ENCODE results near the gene USP46. TPM values are rescaled to one million over a fixed set of nuclear protein-coding genes. Genes with fewer than 3 reads are reported as not detected.

Gene USP46
- total RNA-seq, 2 experiments from 2014 or later: 3.8 to 4.6 TPM

DNA sequence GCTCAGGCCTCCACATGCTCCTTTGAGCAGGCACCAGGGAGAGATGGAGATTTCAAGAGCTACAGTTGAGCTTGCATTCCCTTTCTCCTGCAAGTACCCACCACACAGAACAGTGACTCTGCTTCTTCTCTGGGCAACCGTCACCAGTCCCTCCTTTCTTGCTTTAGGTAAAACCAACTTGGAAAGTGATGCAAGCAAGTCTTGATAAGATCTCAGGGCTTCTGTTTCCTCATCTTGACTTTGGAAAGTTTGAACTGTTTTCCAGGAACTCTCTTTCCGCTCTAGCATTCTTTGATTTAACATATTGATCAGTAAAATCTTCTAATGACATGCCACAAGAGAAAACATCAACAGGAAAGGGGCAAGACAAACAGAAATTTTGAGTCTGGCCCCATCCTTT lies 73.7 kb downstream of the USP46 start:
- CTCF ChIA-PET: no interaction called here
- H3K27ac Mint-ChIP-seq: no peak overlapping the region
- DNase-seq (no peak), ATAC-seq (no peak)
- H3K4me1 Mint-ChIP-seq (ENCODE audit: low read depth): peaks cover 17% of the 10 kb centered on the region
- H3K9me3 Mint-ChIP-seq (ENCODE audit: insufficient read depth): no peaks in the 10 kb centered on the region
- no peaks in the 10 kb centered on the region for H3K36me3 Mint-ChIP-seq (ENCODE audit: low read depth)
- no peak overlapping the region for H3K4me3 Mint-ChIP-seq
- H3K27me3 Mint-ChIP-seq (ENCODE audit: low read depth): peaks cover 10% of the 10 kb centered on the region
- POLR2A ChIA-PET: no interaction called here

DNA sequence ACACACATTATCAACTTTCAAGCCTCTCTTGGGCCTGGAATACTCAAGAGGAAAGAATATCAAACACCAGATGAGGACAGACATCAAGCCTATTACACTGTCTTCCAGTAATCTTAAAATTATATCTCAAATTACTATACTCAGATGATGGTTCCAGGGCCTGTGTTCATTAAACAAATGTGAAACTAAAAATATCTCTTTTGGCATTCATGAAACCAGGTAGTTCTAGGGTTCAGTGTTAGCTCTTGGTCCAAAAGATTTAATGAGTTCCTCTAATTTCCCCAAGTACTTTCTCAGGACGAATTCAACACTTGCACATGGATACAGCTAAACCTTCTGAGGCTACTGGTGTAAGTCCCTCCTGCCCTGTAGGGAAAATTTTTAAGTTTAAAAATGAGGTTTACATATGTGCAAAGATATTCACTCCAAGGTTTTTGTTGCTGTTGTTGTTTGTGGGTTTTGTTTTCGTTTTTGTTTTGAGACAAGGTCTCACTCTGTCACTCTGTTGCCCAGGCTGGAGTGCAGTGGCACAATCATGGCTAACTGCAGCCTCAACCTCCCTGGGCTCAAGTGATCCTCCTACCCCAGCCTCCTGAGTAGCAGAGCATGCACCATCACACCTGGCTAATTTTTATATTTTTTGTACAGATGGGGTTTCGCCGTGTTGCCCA lies 79.4 kb downstream of the USP46 start:
- ChIA-PET CTCF (no interaction called here), POLR2A (no interaction called here)
- Mint-ChIP-seq H3K9me3 (ENCODE audit: insufficient read depth) (no peaks in the 10 kb centered on the region), H3K4me3 (no peak overlapping the region), H3K27me3 (ENCODE audit: low read depth) (peaks cover 13% of the 10 kb centered on the region), H3K36me3 (ENCODE audit: low read depth) (no peaks in the 10 kb centered on the region), H3K27ac (no peak overlapping the region), H3K4me1 (ENCODE audit: low read depth) (no peaks in the 10 kb centered on the region)
- no peak for ATAC-seq
- no peak for DNase-seq

DNA sequence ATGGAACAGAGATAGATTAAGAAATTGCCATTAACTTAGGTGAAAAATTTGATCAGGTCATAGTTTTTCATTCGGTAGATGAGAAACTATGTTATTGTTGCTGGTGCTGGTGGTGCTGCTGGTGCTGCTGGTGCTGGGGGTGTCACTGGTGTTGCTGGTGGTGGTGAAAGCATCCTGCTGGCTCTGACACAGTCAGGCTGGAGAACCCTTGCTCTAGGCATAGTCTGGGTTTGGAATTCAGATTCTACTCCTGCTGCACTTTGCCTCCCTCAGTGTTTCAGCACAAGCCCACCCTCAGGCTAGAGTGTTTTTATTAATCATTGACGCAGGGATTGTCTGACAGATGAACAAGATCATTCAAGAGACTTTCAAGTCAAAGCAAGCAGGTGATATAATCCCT lies 80.2 kb downstream of the USP46 start:
- no peak for ATAC-seq

DNA sequence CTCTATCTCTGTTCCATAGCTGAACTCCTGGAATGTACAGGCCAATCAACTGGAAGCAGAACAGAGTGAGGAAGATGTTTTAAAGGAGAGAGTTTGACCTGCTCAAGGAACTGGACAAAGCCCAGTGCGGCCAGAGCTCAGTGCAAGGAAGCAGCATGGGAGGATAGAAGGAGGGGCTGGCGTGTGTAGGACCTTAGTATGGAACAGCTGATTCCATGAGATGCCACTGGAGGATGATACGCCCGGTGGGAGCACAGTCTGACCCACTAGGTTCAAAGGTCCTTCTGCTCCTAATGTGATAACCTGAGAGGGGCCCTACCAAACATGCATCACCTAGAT lies 81.5 kb downstream of the USP46 start:
- Mint-ChIP-seq H3K27ac (no peak overlapping the region), H3K36me3 (ENCODE audit: low read depth) (no peaks in the 10 kb centered on the region), H3K27me3 (ENCODE audit: low read depth) (peaks cover 12% of the 10 kb centered on the region), H3K4me3 (no peak overlapping the region), H3K9me3 (ENCODE audit: insufficient read depth) (no peaks in the 10 kb centered on the region), H3K4me1 (ENCODE audit: low read depth) (no peaks in the 10 kb centered on the region)
- CTCF ChIA-PET: interaction anchor here (1.3 kb wide), 1 partner anchor 10 kb away, joined by 4 read pairs; no protein-coding TSS in a partner anchor
- DNase-seq (no peak), ATAC-seq (no peak)
- POLR2A ChIA-PET: no interaction called here

More for the DNA sequence above, 80.2 kb downstream of the USP46 start:
- no peak for DNase-seq
- Mint-ChIP-seq H3K27me3 (ENCODE audit: low read depth) (peaks cover 13% of the 10 kb centered on the region), H3K4me3 (no peak overlapping the region), H3K36me3 (ENCODE audit: low read depth) (no peaks in the 10 kb centered on the region), H3K9me3 (ENCODE audit: insufficient read depth) (no peaks in the 10 kb centered on the region), H3K27ac (no peak overlapping the region), H3K4me1 (ENCODE audit: low read depth) (no peaks in the 10 kb centered on the region)
- ChIA-PET CTCF (no interaction called here), POLR2A (no interaction called here)

DNA sequence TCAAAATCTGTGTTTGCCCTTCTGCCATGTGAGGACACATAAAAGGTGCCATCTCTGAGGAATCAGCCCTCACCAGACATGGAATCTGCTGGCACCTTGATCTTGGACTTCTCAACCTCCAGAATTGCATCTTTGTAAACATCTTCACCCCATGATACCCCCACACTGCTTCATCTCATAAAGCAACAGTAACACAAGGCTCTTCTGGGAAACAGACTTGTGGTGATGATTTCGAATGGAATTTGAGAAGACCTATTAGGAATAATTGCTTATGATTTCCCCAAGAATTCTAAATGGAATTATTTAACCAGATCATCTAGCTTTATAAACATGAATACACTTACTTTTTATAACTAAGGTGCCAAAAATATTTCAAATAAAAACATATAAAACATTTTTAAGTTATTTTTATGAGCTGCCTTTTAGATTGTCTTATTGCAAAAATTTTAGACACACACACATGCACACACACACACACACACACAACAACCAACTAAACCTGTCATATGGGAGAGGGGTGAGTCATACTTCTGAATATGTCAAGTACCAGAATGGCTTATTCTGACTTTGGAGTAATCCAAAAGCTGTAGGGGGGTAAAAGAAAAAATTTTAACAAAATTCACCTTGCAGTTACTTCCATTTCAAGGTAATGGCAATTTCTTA lies 82.0 kb downstream of the USP46 start:
- ATAC-seq (no peak), DNase-seq (no peak)
- Mint-ChIP-seq H3K4me1 (ENCODE audit: low read depth) (no peaks in the 10 kb centered on the region), H3K27ac (no peak overlapping the region), H3K36me3 (ENCODE audit: low read depth) (no peaks in the 10 kb centered on the region), H3K27me3 (ENCODE audit: low read depth) (peaks cover 12% of the 10 kb centered on the region), H3K4me3 (no peak overlapping the region), H3K9me3 (ENCODE audit: insufficient read depth) (no peaks in the 10 kb centered on the region)
- CTCF ChIA-PET: interaction anchor here (1.3 kb wide), 1 partner anchor 10 kb away, joined by 4 read pairs; no protein-coding TSS in a partner anchor
- POLR2A ChIA-PET: no interaction called here

DNA sequence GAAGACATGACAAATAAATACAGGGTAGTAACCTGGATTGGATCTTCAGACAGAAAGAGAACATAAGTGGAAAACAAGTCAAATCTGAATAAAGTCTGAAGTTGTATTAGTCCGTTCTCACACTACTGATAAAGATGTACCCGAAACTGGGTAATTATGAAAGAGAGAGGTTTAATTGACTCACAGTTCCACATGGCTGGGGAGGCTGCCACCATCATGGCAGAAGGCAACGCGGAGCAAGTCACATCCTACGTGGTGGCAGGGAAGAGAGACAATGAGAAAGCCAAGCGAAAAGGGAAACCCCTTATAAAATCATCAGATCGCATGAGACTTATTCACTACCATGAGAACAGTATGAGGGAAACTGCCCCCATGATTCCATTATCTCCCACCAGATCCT lies 82.8 kb downstream of the USP46 start:
- H3K27ac Mint-ChIP-seq: no peak overlapping the region
- peaks cover 12% of the 10 kb centered on the region for H3K27me3 Mint-ChIP-seq (ENCODE audit: low read depth)
- no peak for DNase-seq
- ChIA-PET POLR2A (no interaction called here), CTCF (no interaction called here)
- H3K4me3 Mint-ChIP-seq: no peak overlapping the region
- H3K4me1 Mint-ChIP-seq (ENCODE audit: low read depth): no peaks in the 10 kb centered on the region
- ATAC-seq: no peak
- no peaks in the 10 kb centered on the region for H3K36me3 Mint-ChIP-seq (ENCODE audit: low read depth)
- H3K9me3 Mint-ChIP-seq (ENCODE audit: insufficient read depth): no peaks in the 10 kb centered on the region

DNA sequence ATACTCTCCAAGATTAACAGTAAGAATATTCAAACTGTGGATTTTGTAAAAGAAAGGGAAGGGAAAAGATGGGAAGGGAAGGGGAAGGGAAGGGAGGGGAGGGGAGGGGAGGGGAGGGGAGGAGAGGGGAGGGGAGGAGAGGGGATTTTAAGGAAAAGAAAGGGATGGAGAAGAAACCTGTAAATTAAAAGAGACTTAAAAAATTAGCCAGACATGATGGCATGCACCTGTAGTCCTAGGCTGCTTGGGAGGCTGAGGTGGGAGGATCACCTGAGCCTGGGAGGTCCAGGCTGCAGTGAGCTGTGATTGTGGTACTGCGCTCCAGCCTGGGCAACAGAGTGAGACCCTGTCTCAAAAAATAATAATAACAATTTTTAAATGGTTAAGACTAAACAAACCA lies 83.7 kb downstream of the USP46 start:
- Mint-ChIP-seq H3K27ac (no peak overlapping the region), H3K4me3 (no peak overlapping the region), H3K36me3 (ENCODE audit: low read depth) (no peaks in the 10 kb centered on the region), H3K4me1 (ENCODE audit: low read depth) (no peaks in the 10 kb centered on the region), H3K9me3 (ENCODE audit: insufficient read depth) (no peaks in the 10 kb centered on the region), H3K27me3 (ENCODE audit: low read depth) (peaks cover 12% of the 10 kb centered on the region)
- no peak for ATAC-seq
- ChIA-PET POLR2A (no interaction called here), CTCF (no interaction called here)
- DNase-seq: no peak

DNA sequence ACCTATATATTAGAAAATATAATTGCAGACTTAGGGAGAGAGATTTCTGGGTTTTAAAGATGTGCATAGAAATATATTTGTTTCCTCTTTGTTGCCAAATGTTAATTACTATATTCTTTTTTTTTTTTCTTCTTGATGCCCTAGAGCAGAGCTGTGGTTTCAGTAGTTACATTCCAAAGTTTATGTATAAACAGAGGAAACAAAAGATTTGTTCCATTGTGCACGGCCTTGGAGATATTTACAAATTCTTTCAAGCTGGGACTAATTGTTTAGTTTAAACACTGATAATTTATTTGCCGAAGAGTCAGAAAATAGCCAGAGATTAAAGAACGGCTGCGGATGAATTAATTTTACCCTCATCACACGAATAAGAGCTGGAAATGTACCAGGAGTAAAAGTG lies 85.1 kb downstream of the USP46 start:
- peaks cover 12% of the 10 kb centered on the region for H3K27me3 Mint-ChIP-seq (ENCODE audit: low read depth)
- ATAC-seq (no peak), DNase-seq (no peak)
- CTCF ChIA-PET: no interaction called here
- H3K27ac Mint-ChIP-seq: no peak overlapping the region
- H3K4me3 Mint-ChIP-seq: no peak overlapping the region
- POLR2A ChIA-PET: interaction anchor here (0.6 kb wide), 1 partner anchor 67 kb away, joined by 3 read pairs; no protein-coding TSS in a partner anchor
- H3K9me3 Mint-ChIP-seq (ENCODE audit: insufficient read depth): no peaks in the 10 kb centered on the region
- H3K4me1 Mint-ChIP-seq (ENCODE audit: low read depth): no peaks in the 10 kb centered on the region
- no peaks in the 10 kb centered on the region for H3K36me3 Mint-ChIP-seq (ENCODE audit: low read depth)

DNA sequence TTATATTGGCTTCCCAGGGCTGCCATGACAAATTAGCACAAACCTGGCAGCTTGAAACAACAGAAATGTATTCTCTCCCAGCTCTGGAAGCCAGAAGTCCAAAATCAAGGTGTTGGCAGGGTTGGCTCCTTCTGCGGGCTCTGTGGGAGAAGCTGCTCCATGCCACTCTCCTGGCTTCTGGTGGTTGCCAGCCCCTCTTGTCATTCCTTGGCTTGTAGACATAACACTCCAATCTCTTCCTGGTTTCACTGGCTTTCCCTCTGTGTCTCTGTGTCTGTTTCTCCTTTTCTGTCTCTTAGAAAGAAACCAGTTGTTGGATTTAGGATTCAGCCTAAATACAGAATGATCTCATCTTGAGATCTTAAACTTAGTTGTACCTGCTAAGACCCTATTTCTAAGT lies 85.5 kb downstream of the USP46 start:
- H3K27me3 Mint-ChIP-seq (ENCODE audit: low read depth): peaks cover 9% of the 10 kb centered on the region
- POLR2A ChIA-PET: interaction anchor here (0.6 kb wide), 1 partner anchor 68 kb away, joined by 3 read pairs; no protein-coding TSS in a partner anchor
- CTCF ChIA-PET: no interaction called here
- DNase-seq (no peak), ATAC-seq (no peak)
- H3K36me3 Mint-ChIP-seq (ENCODE audit: low read depth): no peaks in the 10 kb centered on the region
- no peak overlapping the region for H3K4me3 Mint-ChIP-seq
- no peaks in the 10 kb centered on the region for H3K9me3 Mint-ChIP-seq (ENCODE audit: insufficient read depth)
- no peak overlapping the region for H3K27ac Mint-ChIP-seq
- no peaks in the 10 kb centered on the region for H3K4me1 Mint-ChIP-seq (ENCODE audit: low read depth)

DNA sequence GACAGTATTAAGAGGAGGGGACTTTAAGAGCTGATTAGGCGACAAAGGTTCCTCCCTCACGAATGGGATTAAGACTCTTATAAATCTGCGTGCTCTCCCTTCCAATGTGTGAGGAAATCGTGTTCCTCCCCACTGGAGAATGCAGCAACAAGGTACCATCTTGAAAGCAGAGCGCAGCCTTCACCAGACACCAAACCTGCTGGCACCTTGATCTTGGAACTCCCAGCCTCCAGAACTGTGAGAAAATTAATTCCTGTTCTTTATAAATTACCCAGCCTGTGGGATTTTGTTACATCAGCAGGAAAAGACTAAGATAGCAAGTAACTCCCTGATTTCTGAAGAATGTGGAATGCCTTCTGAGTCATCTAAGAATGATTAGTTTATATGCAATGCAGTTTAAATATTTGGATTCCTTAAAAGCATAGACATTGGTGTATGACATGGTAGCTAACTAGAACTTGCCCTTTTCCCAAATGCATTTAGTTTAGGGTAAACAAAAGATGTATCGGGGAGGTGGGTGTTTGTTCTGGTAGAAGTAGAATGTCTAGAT lies 86.1 kb downstream of the USP46 start:
- H3K27ac Mint-ChIP-seq: no peak overlapping the region
- POLR2A ChIA-PET: no interaction called here
- H3K9me3 Mint-ChIP-seq (ENCODE audit: insufficient read depth): no peaks in the 10 kb centered on the region
- ATAC-seq (no peak), DNase-seq (no peak)
- no peak overlapping the region for H3K4me3 Mint-ChIP-seq
- CTCF ChIA-PET: no interaction called here
- H3K4me1 Mint-ChIP-seq (ENCODE audit: low read depth): no peaks in the 10 kb centered on the region
- peaks cover 7% of the 10 kb centered on the region for H3K27me3 Mint-ChIP-seq (ENCODE audit: low read depth)
- H3K36me3 Mint-ChIP-seq (ENCODE audit: low read depth): no peaks in the 10 kb centered on the region

DNA sequence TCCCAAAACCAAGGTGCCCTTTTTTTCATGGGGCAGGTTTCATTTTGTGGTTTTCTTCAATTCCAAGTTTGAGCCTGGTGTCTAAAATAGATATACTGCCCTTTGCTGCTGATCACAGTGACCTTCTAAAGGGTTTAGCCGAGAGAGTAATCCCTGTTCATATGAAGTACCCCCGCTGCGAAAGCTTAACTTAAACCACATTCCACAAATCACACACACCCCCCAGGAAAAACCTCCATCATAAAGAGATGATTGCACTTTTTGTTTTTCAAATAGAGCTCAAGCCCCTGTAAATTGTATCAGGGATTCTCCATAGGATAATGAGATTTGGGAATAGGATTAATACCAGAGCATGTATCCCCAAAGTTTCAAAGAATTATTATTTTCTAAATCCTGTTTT lies 90.8 kb downstream of the USP46 start:
- no peak overlapping the region for H3K27ac Mint-ChIP-seq
- DNase-seq: no peak
- ChIA-PET CTCF (no interaction called here), POLR2A (no interaction called here)
- H3K9me3 Mint-ChIP-seq (ENCODE audit: insufficient read depth): no peaks in the 10 kb centered on the region
- H3K4me1 Mint-ChIP-seq (ENCODE audit: low read depth): no peaks in the 10 kb centered on the region
- peaks cover 2% of the 10 kb centered on the region for H3K27me3 Mint-ChIP-seq (ENCODE audit: low read depth)
- no peak overlapping the region for H3K4me3 Mint-ChIP-seq
- H3K36me3 Mint-ChIP-seq (ENCODE audit: low read depth): no peaks in the 10 kb centered on the region
- ATAC-seq: no peak

DNA sequence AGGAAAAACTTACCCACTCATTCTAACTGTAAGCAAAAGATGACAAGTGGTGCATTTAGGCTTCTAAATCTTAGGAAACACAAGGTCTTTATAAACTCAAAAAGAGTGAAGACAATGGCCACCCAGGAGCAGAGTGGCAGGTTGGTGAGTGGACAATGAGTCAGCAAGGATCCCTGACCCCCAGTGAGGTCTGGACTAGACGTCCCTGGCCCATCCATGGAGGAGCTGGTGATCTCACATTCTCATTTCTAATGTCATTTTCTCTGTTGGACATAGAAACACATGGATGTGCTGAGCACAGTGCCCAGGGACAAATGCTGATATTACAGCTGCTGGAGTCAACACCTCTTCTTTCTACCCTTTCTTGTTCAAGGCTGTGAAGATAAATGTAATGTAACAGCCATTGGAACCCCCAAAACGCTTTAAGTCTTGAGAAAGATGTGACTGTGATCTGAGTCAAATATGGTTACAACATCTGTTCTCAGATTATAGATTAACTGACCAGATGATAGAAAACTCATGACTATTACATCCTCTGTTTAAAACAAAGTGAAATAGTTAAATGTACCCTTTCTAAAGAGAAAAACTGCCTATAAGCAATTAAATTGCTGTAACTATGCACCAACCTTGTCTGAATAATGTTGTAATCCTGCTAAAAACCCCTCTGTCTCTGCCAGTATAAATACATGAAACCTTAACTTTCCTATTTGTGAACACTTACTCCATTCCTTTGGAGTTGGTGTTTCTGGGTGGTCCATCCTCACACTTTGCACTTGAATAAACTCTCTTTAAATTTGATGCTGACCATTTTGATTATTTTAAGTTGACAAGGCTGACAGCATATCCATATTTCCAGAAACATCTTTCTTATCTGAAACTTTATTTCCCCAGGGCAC lies 92.7 kb downstream of the USP46 start:
- ChIA-PET CTCF (no interaction called here), POLR2A (no interaction called here)
- DNase-seq (no peak), ATAC-seq (no peak)
- Mint-ChIP-seq H3K27ac (no peak overlapping the region), H3K4me3 (no peak overlapping the region), H3K36me3 (ENCODE audit: low read depth) (no peaks in the 10 kb centered on the region), H3K9me3 (ENCODE audit: insufficient read depth) (no peaks in the 10 kb centered on the region), H3K4me1 (ENCODE audit: low read depth) (no peaks in the 10 kb centered on the region), H3K27me3 (ENCODE audit: low read depth) (peaks cover 3% of the 10 kb centered on the region)

All from activated CD8-positive, alpha-beta T cell treated with anti-CD3 and anti-CD28 coated beads, Interleukin-2, amount 10 ng/mL, durations not matched to agents 7 days and 5 days (primary cell).